Lung (tissue), 12 donors: ENCODE data around the gene COL18A1. TPM values are rescaled to one million over a fixed set of nuclear protein-coding genes. Genes with fewer than 3 reads are reported as not detected.
"Not testable (repeated sequence)": the region's sequence is repeated elsewhere in the genome, so short reads cannot be mapped to it uniquely, and the experiment has no call there.

ENCODE experiments used
- ATAC-seq: fragments of 200-7000 bp; cut with Tn5 transposase; one replicate; pipeline ENCODE4 v1.9.1; 2020; ENCODE audit warnings: moderate number of reproducible peaks; ENCODE audit not compliant: insufficient read depth, low FRiP score
- DNase-seq, 3 donors: peaks; one replicate each; pipeline ENCODE4 v3.0.0-alpha.2; 2013 to 2017
- H3K27ac ChIP-seq, 2 donors: one replicate each; pipeline ENCODE4 v1.5.1; 2013; ENCODE audit warnings: mild to moderate bottlenecking in 2 of 2, moderate library complexity in 2 of 2, control low read depth in 1 of 2, inconsistent platforms in 1 of 2, low read depth in 1 of 2, low read length in 1 of 2
- H3K27me3 ChIP-seq, 3 donors: one replicate each; pipeline ENCODE4 v1.5.1; 2013; ENCODE audit warnings: low read length in 2 of 3; ENCODE audit not compliant: control insufficient read depth in 3 of 3, insufficient read depth in 3 of 3
- H3K36me3 ChIP-seq, 4 donors: one replicate each; pipeline ENCODE4 v1.5.1; 2013; ENCODE audit warnings: low read length in 4 of 4, mild to moderate bottlenecking in 1 of 4, moderate library complexity in 1 of 4; ENCODE audit not compliant: control insufficient read depth in 4 of 4, insufficient read depth in 4 of 4
- H3K4me1 ChIP-seq, 5 donors: one replicate each; pipeline ENCODE4 v1.5.1; 2013; ENCODE audit warnings: low read length in 5 of 5, mild to moderate bottlenecking in 2 of 5, moderate library complexity in 1 of 5; ENCODE audit not compliant: control insufficient read depth in 5 of 5, insufficient read depth in 5 of 5
- H3K4me3 ChIP-seq: one replicate; pipeline ENCODE4 v1.5.1; 2013; ENCODE audit warnings: mild to moderate bottlenecking, control low read depth, moderate library complexity
- H3K9ac ChIP-seq, 2 donors: one replicate each; pipeline ENCODE4 v1.5.1; 2013; ENCODE audit warnings: low read length in 2 of 2, control low read depth in 1 of 2; ENCODE audit not compliant: insufficient read depth in 1 of 2
- H3K9me3 ChIP-seq, 4 donors: one replicate each; pipeline ENCODE4 v1.5.1; 2013; ENCODE audit warnings: low read length in 3 of 4, mild to moderate bottlenecking in 1 of 4, moderate library complexity in 1 of 4; ENCODE audit not compliant: control insufficient read depth in 4 of 4, insufficient read depth in 3 of 4
- WGBS, 2 donors: extraction: QIAGEN DNeasy Blood & Tissue Kit; methylation state at CpG; one replicate each; pipeline ENCODE4 v1.1.7; 2013; 5-methylcytosine and 5-hydroxymethylcytosine counted together
- polyA plus RNA-seq, 2 donors: library from polyadenylated mRNA; stranded (reverse); fragments of 200-250 nt; gene quantifications; one replicate each; pipeline ENCODE4 v1.2.1, GENCODE V29; 2013
- total RNA-seq, 2 donors: library from RNA; depleted of rRNA in 1 of 2; stranded (reverse); fragments of >200 nt in 1 of 2; gene quantifications; one replicate each; pipeline ENCODE4 v1.2.1, GENCODE V29; 2014 to 2021
- TF ChIP-seq, protein P1 (sequence below): IDR thresholded peaks from 2 replicates; pipeline ENCODE4 v1.5.1; 2012; ENCODE audit warnings: mild to moderate bottlenecking; ENCODE audit errors: control extremely low read depth, extremely low read depth
- donor health status: control.
- donor health status: control.
- donor health status: Bipolar disorder and iron deficiency.
- donor health status: healthy.
- donor health status: DM: yes; HTN: yes; CAD: no.

COL18A1 gene
- total and polyA plus RNA-seq, 4 donors: 42.7 to 102 (median 45.8) TPM

DNA sequence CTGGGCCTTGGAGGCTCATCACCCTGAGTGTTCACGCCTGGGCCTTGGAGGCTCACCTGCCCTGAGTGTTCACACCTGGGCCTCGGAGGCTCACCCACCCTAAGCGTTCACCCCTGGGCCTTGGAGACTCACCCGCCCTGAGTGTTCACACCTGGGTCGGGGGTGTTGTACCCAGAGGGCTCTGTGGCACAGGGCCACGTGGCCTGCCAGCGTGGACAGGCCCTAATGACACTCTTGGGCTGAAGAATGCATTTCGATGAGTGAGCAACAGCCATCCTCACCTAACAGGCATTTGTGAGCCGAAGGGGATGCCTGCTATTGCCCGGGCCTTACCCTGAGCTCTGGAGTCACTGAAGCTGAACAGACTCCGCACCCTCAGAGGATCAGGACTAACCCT lies 119.8 kb downstream of the COL18A1 start:
- H3K4me3 ChIP-seq: no peak overlapping the region
- no peak overlapping the region for H3K9ac ChIP-seq
- no peak for DNase-seq
- WGBS, 2 donors: 93 to 94% methylated on average over 10 to 11 of the region's 11 CpGs
- H3K9me3 ChIP-seq: peaks cover 0 to 5% (median 0%) of the 10 kb centered on the region in 4 donors
- TF ChIP-seq, protein P1, sequence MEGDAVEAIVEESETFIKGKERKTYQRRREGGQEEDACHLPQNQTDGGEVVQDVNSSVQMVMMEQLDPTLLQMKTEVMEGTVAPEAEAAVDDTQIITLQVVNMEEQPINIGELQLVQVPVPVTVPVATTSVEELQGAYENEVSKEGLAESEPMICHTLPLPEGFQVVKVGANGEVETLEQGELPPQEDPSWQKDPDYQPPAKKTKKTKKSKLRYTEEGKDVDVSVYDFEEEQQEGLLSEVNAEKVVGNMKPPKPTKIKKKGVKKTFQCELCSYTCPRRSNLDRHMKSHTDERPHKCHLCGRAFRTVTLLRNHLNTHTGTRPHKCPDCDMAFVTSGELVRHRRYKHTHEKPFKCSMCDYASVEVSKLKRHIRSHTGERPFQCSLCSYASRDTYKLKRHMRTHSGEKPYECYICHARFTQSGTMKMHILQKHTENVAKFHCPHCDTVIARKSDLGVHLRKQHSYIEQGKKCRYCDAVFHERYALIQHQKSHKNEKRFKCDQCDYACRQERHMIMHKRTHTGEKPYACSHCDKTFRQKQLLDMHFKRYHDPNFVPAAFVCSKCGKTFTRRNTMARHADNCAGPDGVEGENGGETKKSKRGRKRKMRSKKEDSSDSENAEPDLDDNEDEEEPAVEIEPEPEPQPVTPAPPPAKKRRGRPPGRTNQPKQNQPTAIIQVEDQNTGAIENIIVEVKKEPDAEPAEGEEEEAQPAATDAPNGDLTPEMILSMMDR: no peak
- H3K4me1 ChIP-seq: peaks cover 0 to 15% (median 7%) of the 10 kb centered on the region in 5 donors
- peak overlapping the region in 1 of 2 donors; percentile 13 for H3K27ac ChIP-seq
- ATAC-seq: no peak
- H3K36me3 ChIP-seq: peaks cover 0 to 21% (median 8%) of the 10 kb centered on the region in 4 donors
- H3K27me3 ChIP-seq: no peaks in the 10 kb centered on the region

DNA sequence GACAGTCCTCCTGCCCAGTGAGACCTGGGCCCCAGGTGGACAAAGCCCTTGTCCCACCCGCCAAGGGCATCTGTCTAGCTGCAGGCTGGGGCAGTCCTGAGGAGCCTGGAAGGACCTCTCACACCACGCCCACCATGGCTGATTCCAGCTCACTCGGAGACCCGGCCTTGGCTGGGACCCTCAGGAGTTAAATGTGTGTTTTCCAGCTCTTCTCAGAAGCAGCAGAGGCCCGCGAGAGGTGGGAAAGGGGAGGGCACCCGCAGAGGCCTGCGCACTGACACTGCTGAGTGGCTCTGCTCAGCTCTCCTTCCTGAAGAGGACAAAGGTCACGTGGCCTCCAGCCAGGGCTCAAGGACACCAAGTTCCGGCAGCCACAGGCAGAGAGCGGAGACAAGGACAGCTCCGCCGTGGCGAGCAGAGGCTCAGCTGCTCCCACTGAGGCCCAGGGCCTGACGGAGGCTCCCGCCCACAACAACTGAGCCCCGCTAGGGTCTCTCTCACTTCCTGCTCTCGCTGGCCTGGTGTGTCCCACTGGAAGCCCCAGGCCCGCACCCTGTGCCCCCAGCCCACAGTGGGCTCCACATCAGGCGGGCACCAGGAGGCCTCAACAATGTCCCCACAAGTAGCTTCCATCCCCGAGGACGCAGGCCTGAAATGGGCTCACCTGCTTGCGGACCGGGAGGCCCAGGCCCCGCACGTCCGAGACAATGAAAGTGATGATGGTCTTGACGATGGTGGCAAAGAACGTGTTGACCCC lies 120.4 kb downstream of the COL18A1 start:
- WGBS, 2 donors: 76 to 84% methylated on average over 29 of the region's 29 CpGs
- H3K27me3 ChIP-seq: no peaks in the 10 kb centered on the region
- no peak for ATAC-seq
- peaks cover 0 to 5% (median 0%) of the 10 kb centered on the region in 4 donors for H3K9me3 ChIP-seq
- TF ChIP-seq, protein P1: no peak
- H3K4me3 ChIP-seq: no peak overlapping the region
- peaks cover 0 to 15% (median 7%) of the 10 kb centered on the region in 5 donors for H3K4me1 ChIP-seq
- H3K9ac ChIP-seq: no peak overlapping the region
- H3K27ac ChIP-seq: peak overlapping the region in 1 of 2 donors; percentile 37
- peaks cover 0 to 24% (median 10%) of the 10 kb centered on the region in 4 donors for H3K36me3 ChIP-seq
- DNase-seq: peak; percentile 37 to 70 (median 39)

DNA sequence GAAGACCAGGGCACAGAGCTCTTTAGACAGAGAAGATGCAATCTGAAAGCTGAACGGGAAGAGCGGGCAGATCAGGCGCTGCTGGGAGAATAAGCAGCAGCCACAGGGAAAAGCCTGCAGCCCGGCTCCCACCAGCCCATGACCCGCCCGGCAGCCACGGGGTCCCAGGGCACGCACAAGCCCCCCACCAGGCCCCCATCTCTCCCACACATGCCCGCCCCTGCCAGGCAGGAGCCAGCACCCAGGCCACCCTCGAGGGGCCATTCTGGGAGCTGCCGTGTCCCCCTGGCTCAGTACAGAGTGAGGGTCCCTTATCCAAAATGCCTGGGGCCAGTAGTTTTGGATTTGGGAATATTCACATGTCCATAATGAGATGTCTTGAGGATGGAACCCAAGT lies 120.9 kb downstream of the COL18A1 start:
- WGBS, 2 donors: 96% methylated on average over 11 of the region's 11 CpGs
- DNase-seq (no peak), ATAC-seq (no peak)
- Histone ChIP-seq H3K4me1 (peaks cover 0 to 15% (median 7%) of the 10 kb centered on the region in 5 donors), H3K27ac (peak overlapping the region in 1 of 2 donors; percentile 37), H3K27me3 (no peaks in the 10 kb centered on the region), H3K9ac (no peak overlapping the region), H3K4me3 (no peak overlapping the region), H3K9me3 (peaks cover 0 to 3% (median 0%) of the 10 kb centered on the region in 4 donors), H3K36me3 (peaks cover 0 to 21% (median 10%) of the 10 kb centered on the region in 4 donors)
- TF ChIP-seq, protein P1: no peak

DNA sequence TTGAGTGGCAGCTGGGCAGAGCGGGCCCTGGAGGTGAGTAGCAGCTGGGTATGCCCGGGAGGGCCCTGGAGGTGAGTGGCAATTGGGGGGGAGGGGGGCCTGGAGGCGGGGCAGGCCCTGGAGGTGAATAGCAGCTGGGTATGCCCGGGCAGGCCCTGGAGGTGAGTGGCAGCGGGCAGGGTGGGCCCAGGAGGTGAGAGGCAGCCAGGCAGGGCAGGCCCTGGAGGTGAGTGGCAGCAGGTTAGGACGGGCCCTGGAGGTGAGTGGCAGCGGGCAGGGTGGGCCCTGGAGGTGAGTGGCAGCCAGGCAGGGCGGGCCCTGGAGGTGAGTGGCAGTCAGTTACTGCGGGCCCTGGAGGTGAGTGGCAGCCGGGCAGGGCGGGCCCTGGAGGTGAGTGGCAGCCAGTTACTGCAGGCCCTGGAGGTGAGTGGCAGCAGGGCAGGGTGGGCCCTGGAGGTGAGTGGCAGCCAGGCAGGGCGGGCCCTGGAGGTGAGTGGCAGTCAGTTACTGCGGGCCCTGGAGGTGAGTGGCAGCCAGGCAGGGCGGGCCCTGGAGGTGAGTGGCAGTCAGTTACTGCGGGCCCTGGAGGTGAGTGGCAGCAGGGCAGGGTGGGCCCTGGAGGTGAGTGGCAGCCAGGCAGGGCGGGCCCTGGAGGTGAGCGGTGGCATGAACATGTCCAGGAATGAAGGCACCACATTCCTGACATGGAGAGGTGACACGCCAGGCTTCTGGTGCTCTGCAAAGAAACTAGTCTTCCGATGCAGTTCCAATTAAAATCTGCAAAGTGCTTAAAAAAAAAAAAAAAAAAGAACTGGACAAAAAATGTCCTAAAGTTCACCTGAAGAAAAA lies 122.4 kb downstream of the COL18A1 start:
- H3K4me3 ChIP-seq, H3K9ac ChIP-seq, H3K9me3 ChIP-seq, H3K27me3 ChIP-seq: not testable (repeated sequence)
- DNase-seq: peak in 2 of 3 donors; percentile 43 to 56
- Histone ChIP-seq H3K4me1 (peaks cover 0 to 15% (median 7%) of the 10 kb centered on the region in 5 donors), H3K36me3 (peaks cover 0 to 14% (median 8%) of the 10 kb centered on the region in 4 donors), H3K27ac (peak overlapping the region in 1 of 2 donors; percentile 7)
- ATAC-seq: peak; percentile 58
- WGBS, 2 donors: 76 to 89% methylated on average over 16 to 19 of the region's 19 CpGs
